CD4-positive, CD25-positive, alpha-beta regulatory T cell (primary cell): ENCODE data around the gene LRRC4C. TPM values are rescaled to one million over a fixed set of nuclear protein-coding genes. Genes with fewer than 3 reads are reported as not detected.

Experiments
- ATAC-seq, 2 donors: fragments of 150-1000 bp; cut with Tn5 transposase; one replicate each; pipeline ENCODE4 v1.10.0; 2021; ENCODE audit warnings: low read depth in 2 of 2, moderate number of reproducible peaks in 2 of 2, moderate library complexity in 1 of 2
- DNase-seq, 3 donors: peaks; one replicate each; pipeline versions ENCODE4 v3.0.0 to v3.0.0-alpha.2; 2012 to 2022; ENCODE audit warnings: mixed read lengths in 1 of 3
- H3K27ac ChIP-seq: one replicate; pipeline ENCODE4 v1.7.0; 2013; ENCODE audit warnings: mild to moderate bottlenecking, low read length; ENCODE audit not compliant: insufficient read depth, poor library complexity, severe bottlenecking
- H3K27me3 ChIP-seq: one replicate; pipeline ENCODE4 v1.7.0; 2013; ENCODE audit warnings: low read length; ENCODE audit not compliant: control insufficient read depth, insufficient read depth
- H3K36me3 ChIP-seq: one replicate; pipeline ENCODE4 v1.7.0; 2013; ENCODE audit warnings: mild to moderate bottlenecking, low read length, moderate library complexity; ENCODE audit not compliant: control insufficient read depth, insufficient read depth
- H3K4me1 ChIP-seq: 2 replicates; pipeline ENCODE4 v1.7.0; 2013; ENCODE audit warnings: mild to moderate bottlenecking, low read length; ENCODE audit not compliant: insufficient read depth, control insufficient read depth, poor library complexity, severe bottlenecking
- H3K4me3 ChIP-seq: one replicate; pipeline ENCODE4 v1.7.0; 2013; ENCODE audit warnings: low read depth, mild to moderate bottlenecking, low read length, moderate library complexity
- H3K9me3 ChIP-seq, 2 experiments: 1 replicate in 1 of 2; 2 replicates in 1 of 2; pipeline ENCODE4 v1.7.0; 2013; ENCODE audit warnings: low read length in 2 of 2, mild to moderate bottlenecking in 1 of 2, moderate library complexity in 1 of 2; ENCODE audit not compliant: control insufficient read depth in 2 of 2
- H3K27ac Mint-ChIP-seq, 3 donors: one replicate each; pipeline ENCODE4 v1.8.0; 2020 to 2022; ENCODE audit warnings: mild to moderate bottlenecking in 3 of 3, mixed read lengths in 3 of 3, moderate library complexity in 2 of 3
- H3K27me3 Mint-ChIP-seq: one replicate; pipeline ENCODE4 v1.8.0; 2022; ENCODE audit warnings: mild to moderate bottlenecking, mixed read lengths
- H3K36me3 Mint-ChIP-seq: one replicate; pipeline ENCODE4 v1.8.0; 2020; ENCODE audit warnings: mixed read lengths
- H3K4me1 Mint-ChIP-seq, 4 donors: one replicate each; pipeline ENCODE4 v1.8.0; 2020 to 2022; ENCODE audit warnings: mixed read lengths in 4 of 4, mild to moderate bottlenecking in 1 of 4
- H3K4me3 Mint-ChIP-seq, 4 donors: one replicate each; pipeline ENCODE4 v1.8.0; 2020 to 2022; ENCODE audit warnings: mild to moderate bottlenecking in 4 of 4, mixed read lengths in 4 of 4, moderate library complexity in 3 of 4
- H3K9me3 Mint-ChIP-seq, 7 donors: one replicate each; pipeline ENCODE4 v1.8.0; 2020 to 2022; ENCODE audit warnings: mixed read lengths in 7 of 7, mild to moderate bottlenecking in 3 of 7, moderate library complexity in 2 of 7
- polyA plus RNA-seq, 4 donors: library from polyadenylated mRNA; unstranded; fragments of 300-500 nt; fragmentation: Illumina TruSeq; gene quantifications; one replicate each; pipeline ENCODE4 v1.2.3, GENCODE V29; 2021
- total RNA-seq: library from RNA; stranded (reverse); gene quantifications from one replicate; pipeline ENCODE4 v1.2.3, GENCODE V29; 2022

The LRRC4C gene
- total and polyA plus RNA-seq, 5 donors from 2014 or later, result not detected

DNA sequence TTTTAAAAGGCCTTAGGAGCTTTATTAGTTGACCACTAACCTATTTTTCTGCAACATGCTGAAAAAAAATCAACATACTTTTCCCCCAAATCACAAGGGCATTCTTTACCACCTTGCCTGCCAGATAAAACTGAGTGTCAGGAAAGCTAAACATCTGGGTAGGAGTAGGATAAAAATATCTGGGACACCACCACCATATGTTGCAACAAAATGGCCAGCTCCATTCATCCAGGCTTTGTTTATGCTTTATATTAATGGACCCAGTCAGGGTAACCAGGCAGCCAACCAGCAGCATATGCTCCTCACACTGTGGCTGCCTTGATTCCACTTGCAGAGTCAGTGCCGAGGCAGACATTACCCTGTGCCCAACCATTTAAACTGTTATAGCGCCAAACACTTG lies 1024.5 kb downstream of the LRRC4C start:
- H3K36me3 ChIP-seq, result no peaks in the 10 kb centered on the region
- Mint-ChIP-seq H3K36me3 (no peaks in the 10 kb centered on the region), H3K4me3 (no peak overlapping the region), H3K9me3 (peaks cover 3 to 25% (median 15%) of the 10 kb centered on the region in 7 donors), H3K27ac (no peak overlapping the region), H3K4me1 (no peaks in the 10 kb centered on the region), H3K27me3 (no peaks in the 10 kb centered on the region)
- no peak overlapping the region for H3K27ac ChIP-seq
- ATAC-seq (no peak), DNase-seq (no peak)
- H3K27me3 ChIP-seq, result no peaks in the 10 kb centered on the region
- H3K4me1 ChIP-seq, result no peaks in the 10 kb centered on the region
- H3K4me3 ChIP-seq, result no peak overlapping the region
- H3K9me3 ChIP-seq, result no peaks in the 10 kb centered on the region

DNA sequence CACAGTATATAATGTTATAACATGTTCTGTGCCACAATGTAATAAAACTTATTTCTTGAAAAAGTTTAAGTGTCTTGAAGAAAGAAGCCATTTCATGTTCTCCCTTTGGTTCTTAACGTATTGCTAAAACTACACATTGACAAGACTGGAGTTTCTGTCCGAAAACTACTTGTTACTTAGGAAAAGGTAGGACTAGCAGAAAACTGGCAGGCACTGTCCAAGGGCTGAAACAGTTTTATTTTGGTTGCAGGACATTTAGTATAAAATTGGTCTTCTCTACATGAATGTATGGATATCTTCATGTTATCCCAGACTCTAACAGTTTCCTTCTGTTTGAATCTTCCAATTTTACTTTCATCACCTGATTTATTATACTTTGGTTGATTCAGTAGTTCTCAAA lies 1027.1 kb downstream of the LRRC4C start:
- DNase-seq, result no peak
- ATAC-seq, result no peak
- Mint-ChIP-seq H3K4me1 (no peaks in the 10 kb centered on the region), H3K27me3 (no peaks in the 10 kb centered on the region), H3K9me3 (peaks cover 2 to 20% (median 10%) of the 10 kb centered on the region in 7 donors), H3K36me3 (no peaks in the 10 kb centered on the region), H3K27ac (no peak overlapping the region), H3K4me3 (no peak overlapping the region)
- H3K4me1 ChIP-seq, result no peaks in the 10 kb centered on the region
- no peaks in the 10 kb centered on the region for H3K9me3 ChIP-seq
- H3K36me3 ChIP-seq, result no peaks in the 10 kb centered on the region
- no peak overlapping the region for H3K4me3 ChIP-seq
- no peaks in the 10 kb centered on the region for H3K27me3 ChIP-seq
- H3K27ac ChIP-seq, result no peak overlapping the region

DNA sequence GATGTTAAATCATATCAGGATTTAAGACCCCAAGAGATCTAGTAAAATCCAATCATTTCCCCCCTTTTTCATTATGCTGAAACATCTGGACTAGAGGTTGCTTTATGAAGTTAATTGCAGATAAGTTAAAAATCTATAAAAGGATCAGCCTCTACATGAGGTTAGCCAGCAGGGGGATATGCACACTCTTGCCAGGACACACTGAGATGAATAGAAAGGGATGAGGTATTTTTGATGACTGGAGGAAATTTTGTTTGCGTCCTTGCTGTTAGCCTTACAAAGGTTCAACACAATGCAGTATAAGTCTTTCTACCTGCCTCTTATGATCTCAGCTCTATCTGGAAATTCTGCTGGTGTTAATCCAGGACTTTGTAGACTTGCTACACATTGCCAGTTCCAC lies 1034.3 kb downstream of the LRRC4C start:
- H3K9me3 Mint-ChIP-seq, result peaks cover 0 to 24% (median 7%) of the 10 kb centered on the region in 7 donors
- H3K27ac Mint-ChIP-seq, result no peak overlapping the region
- H3K9me3 ChIP-seq, result no peaks in the 10 kb centered on the region
- no peaks in the 10 kb centered on the region for H3K36me3 ChIP-seq
- H3K4me1 Mint-ChIP-seq, result no peaks in the 10 kb centered on the region
- H3K27me3 ChIP-seq, result no peaks in the 10 kb centered on the region
- H3K36me3 Mint-ChIP-seq, result no peaks in the 10 kb centered on the region
- no peak for ATAC-seq
- H3K4me3 ChIP-seq, result no peak overlapping the region
- no peaks in the 10 kb centered on the region for H3K4me1 ChIP-seq
- H3K27me3 Mint-ChIP-seq, result no peaks in the 10 kb centered on the region
- H3K4me3 Mint-ChIP-seq, result no peak overlapping the region
- DNase-seq, result no peak
- no peak overlapping the region for H3K27ac ChIP-seq

DNA sequence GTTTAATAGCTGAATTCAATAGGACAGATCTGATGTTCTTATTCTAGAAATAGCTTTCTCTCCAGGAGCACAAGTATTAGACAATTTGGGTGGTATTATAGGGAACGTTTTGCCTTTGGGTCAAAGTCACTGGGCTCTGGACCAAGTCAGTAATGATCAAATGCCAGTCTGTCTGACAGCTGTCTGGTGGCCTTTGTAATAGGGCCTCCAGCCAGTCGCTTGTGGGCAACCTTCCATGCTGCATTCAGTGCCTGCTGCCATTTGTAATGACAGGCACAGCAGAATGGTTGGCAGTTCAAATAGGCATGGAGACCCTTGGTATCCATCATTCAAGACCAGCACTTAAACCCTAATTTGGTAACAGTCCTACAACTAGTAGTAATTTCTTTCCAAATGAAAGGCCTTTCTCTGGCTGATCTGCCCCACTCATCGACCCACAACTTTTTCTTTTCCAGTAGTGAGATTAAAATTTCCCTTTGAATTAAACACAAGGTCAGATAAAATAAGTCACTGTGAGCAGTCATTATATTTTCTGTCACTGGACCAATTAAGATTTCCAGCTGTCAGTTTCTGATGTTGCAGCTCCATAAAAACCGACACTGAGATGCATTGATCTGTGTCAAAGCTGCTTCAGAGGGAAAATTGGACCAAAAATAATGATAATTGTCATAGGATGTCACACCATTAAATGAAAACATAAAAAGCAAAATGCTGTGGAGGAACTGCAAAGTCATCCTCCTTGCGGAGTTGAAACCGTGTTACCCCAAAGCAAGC lies 1038.1 kb downstream of the LRRC4C start:
- no peaks in the 10 kb centered on the region for H3K36me3 ChIP-seq
- no peaks in the 10 kb centered on the region for H3K36me3 Mint-ChIP-seq
- ATAC-seq (no peak), DNase-seq (no peak)
- H3K27ac Mint-ChIP-seq, result peak overlapping the region in 1 of 3 donors; percentile 18
- no peak overlapping the region for H3K4me3 Mint-ChIP-seq
- peaks cover 0 to 6% of the 10 kb centered on the region in 2 experiments for H3K9me3 ChIP-seq
- peaks cover 2 to 45% (median 10%) of the 10 kb centered on the region in 7 donors for H3K9me3 Mint-ChIP-seq
- no peaks in the 10 kb centered on the region for H3K27me3 Mint-ChIP-seq
- H3K27me3 ChIP-seq, result no peaks in the 10 kb centered on the region
- H3K4me3 ChIP-seq, result no peak overlapping the region
- no peaks in the 10 kb centered on the region for H3K4me1 ChIP-seq
- H3K4me1 Mint-ChIP-seq, result no peaks in the 10 kb centered on the region
- H3K27ac ChIP-seq, result no peak overlapping the region

DNA sequence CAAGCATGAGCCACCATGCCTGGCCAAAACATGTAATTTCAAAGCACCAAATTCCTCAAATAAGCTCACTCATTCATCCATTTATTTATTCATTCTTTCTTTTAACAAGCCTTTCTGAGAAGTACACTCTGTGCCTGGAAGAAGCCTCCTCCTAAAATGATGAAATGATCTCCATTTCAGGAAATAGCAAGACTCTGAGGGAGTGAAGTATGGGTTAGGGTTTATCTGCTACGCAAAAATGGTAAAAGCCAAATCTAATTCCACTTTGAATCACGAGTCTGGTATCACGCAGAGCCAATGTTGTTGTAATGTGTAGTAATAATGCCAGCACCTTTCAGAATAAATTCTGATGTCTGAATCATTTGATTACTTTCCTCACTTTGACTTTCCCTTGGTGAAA lies 1041.8 kb downstream of the LRRC4C start:
- no peak overlapping the region for H3K4me3 ChIP-seq
- Mint-ChIP-seq H3K36me3 (no peaks in the 10 kb centered on the region), H3K9me3 (peaks cover 6 to 60% (median 9%) of the 10 kb centered on the region in 7 donors), H3K4me3 (no peak overlapping the region), H3K27me3 (no peaks in the 10 kb centered on the region), H3K4me1 (no peaks in the 10 kb centered on the region), H3K27ac (no peak overlapping the region)
- ATAC-seq (no peak), DNase-seq (no peak)
- H3K36me3 ChIP-seq, result no peaks in the 10 kb centered on the region
- no peaks in the 10 kb centered on the region for H3K4me1 ChIP-seq
- H3K27ac ChIP-seq, result no peak overlapping the region
- H3K9me3 ChIP-seq, result peaks cover 2 to 10% of the 10 kb centered on the region in 2 experiments
- H3K27me3 ChIP-seq, result no peaks in the 10 kb centered on the region

DNA sequence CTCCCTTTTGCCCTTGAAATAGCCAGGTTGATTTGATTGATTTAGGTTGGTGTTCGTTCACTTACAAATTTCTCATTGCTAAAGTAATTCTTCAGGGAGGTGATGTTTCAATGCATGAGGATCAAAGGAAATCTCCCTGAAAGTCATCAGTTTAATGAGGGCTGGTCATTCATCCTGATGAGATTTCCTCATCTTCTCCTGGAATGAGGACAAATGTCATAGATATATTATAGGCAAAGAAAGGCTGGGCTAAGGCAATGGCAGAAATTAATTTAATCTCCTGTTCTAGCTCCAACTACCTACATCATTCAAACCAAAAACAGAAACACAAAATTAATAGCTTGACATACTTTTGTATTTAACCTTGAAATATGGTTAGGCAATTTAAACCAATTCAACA lies 1052.1 kb downstream of the LRRC4C start:
- no peak overlapping the region for H3K27ac ChIP-seq
- Mint-ChIP-seq H3K9me3 (peaks cover 1 to 28% (median 9%) of the 10 kb centered on the region in 7 donors), H3K27me3 (no peaks in the 10 kb centered on the region), H3K4me1 (no peaks in the 10 kb centered on the region), H3K4me3 (no peak overlapping the region), H3K36me3 (no peaks in the 10 kb centered on the region), H3K27ac (no peak overlapping the region)
- ATAC-seq (no peak), DNase-seq (no peak)
- H3K27me3 ChIP-seq, result no peaks in the 10 kb centered on the region
- no peaks in the 10 kb centered on the region for H3K4me1 ChIP-seq
- H3K9me3 ChIP-seq, result no peaks in the 10 kb centered on the region
- H3K4me3 ChIP-seq, result no peak overlapping the region
- H3K36me3 ChIP-seq, result no peaks in the 10 kb centered on the region

DNA sequence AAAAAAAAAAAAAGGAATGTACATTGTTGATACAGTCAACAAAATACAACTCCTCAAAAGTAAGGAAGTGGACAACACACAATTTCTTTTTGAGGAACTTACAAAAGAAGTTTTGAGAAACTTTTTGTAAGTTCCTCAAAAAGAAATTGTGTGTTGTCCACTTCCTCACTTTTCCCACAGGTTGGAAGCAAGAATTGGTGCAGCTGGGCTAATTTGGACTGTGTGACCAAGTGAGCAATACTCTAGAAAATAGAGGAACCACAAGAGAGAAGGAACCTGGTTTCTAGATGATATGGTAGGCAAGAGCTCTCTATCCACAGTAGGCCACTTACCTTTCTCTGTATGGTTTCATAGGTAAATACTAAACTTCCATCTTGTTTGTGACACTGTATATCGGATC lies 1053.8 kb downstream of the LRRC4C start:
- Mint-ChIP-seq H3K4me3 (no peak overlapping the region), H3K36me3 (no peaks in the 10 kb centered on the region), H3K9me3 (peaks cover 1 to 35% (median 9%) of the 10 kb centered on the region in 7 donors), H3K27me3 (no peaks in the 10 kb centered on the region), H3K4me1 (no peaks in the 10 kb centered on the region), H3K27ac (no peak overlapping the region)
- Histone ChIP-seq H3K27ac (no peak overlapping the region), H3K36me3 (no peaks in the 10 kb centered on the region), H3K4me1 (no peaks in the 10 kb centered on the region), H3K27me3 (no peaks in the 10 kb centered on the region), H3K9me3 (peaks cover 0 to 3% of the 10 kb centered on the region in 2 experiments), H3K4me3 (no peak overlapping the region)
- DNase-seq (no peak), ATAC-seq (no peak)

DNA sequence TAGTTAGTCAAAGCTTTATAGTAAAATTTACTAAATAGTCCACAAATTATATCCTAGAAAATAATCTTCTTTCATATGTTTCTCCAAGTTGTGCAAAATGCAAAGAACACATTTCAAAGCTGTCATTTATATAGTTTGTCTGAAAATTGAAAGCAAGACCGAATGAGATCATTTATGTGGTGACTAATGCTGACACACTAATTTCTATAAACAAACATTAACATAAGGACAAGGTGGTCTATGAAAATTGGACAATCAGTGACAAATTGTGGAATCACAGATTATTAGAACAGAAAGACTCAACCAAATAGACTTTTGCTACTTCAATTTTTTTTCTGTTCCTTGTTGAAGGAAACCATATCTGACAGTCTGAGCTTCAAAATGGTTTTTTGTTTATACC lies 1056.1 kb downstream of the LRRC4C start:
- Mint-ChIP-seq H3K9me3 (peaks cover 2 to 39% (median 7%) of the 10 kb centered on the region in 7 donors), H3K4me1 (no peaks in the 10 kb centered on the region), H3K36me3 (no peaks in the 10 kb centered on the region), H3K27ac (no peak overlapping the region), H3K27me3 (no peaks in the 10 kb centered on the region), H3K4me3 (no peak overlapping the region)
- DNase-seq (no peak), ATAC-seq (no peak)
- Histone ChIP-seq H3K9me3 (peaks cover 0 to 3% of the 10 kb centered on the region in 2 experiments), H3K36me3 (no peaks in the 10 kb centered on the region), H3K27ac (no peak overlapping the region), H3K4me3 (no peak overlapping the region), H3K4me1 (no peaks in the 10 kb centered on the region), H3K27me3 (no peaks in the 10 kb centered on the region)
